ENCODE measurements around the gene ARHGEF28. TPM values are rescaled to one million over a fixed set of nuclear protein-coding genes. Genes with fewer than 3 reads are reported as not detected.

Gene ARHGEF28
- total RNA-seq, 1 experiment from 2014 or later = 0.57 TPM

DNA sequence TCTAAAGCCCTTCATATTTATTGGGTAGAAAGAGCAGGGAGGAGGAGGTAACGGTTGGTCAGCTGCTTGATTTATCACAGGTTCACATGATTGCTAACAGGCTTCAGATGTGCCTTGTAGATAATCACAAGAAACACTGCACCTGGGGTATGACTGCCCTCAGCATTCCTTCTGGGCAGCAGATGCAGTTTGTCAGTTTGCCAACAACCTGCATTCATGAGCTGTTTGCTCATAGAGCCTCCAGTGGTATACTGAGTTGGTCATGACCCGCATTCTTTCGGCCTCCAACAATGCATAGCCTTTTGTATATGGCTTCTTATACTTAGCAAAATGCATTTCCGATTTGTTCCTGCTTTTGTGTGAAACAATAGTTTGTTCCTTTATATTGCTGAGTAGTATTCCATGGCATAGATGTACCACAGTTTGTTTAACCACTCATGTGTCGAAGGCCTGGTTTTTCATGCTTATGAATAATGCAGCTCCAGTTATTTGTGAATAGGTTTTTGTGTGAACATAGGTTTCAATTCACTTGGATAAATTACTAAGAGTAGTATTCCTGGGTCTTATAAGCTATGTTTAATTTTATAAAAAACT lies 83.6 kb downstream of the ARHGEF28 start:
- Mint-ChIP-seq H3K4me3 (no peak overlapping the region), H3K27ac (no peak overlapping the region), H3K9me3 (peaks cover 6 to 15% of the 10 kb centered on the region in 2 experiments), H3K36me3 (ENCODE audit: insufficient read depth in 1 of 3, low read depth in 3 of 3) (peaks cover 0 to 7% (median 0%) of the 10 kb centered on the region in 3 experiments; a peak in 3 of 7 replicates), H3K4me1 (no peaks in the 10 kb centered on the region), H3K27me3 (ENCODE audit: low read depth) (no peaks in the 10 kb centered on the region; the same call in 1 of the 2 replicates)
- H4K91ac ChIP-seq (ENCODE audit: insufficient read length, low read depth, low read length) = no peak overlapping the region
- H3K9ac ChIP-seq (ENCODE audit: extremely low read depth, insufficient read length, low read length) = no peak overlapping the region
- H2AFZ ChIP-seq (ENCODE audit: low read length) = no peak overlapping the region
- no peaks in the 10 kb centered on the region for H3K23me2 ChIP-seq (ENCODE audit: insufficient read length, low read depth, low read length, poor library complexity, severe bottlenecking)
- H3K23ac ChIP-seq (ENCODE audit: insufficient read length, low read depth, low read length) = no peak overlapping the region
- H2BK12ac ChIP-seq (ENCODE audit: insufficient read length, low read depth, low read length) = no peak overlapping the region
- no peaks in the 10 kb centered on the region for H4K20me1 ChIP-seq (ENCODE audit: control insufficient read depth, insufficient read depth, insufficient read length)
- no peak overlapping the region for H3K56ac ChIP-seq (ENCODE audit: insufficient read length, low read depth, low read length)
- H2BK20ac ChIP-seq (ENCODE audit: low read depth, low read length, poor library complexity, severe bottlenecking) = no peak overlapping the region
- WGBS (ENCODE audit: extremely low coverage, insufficient read length, low lambda C conversion rate) = no CpG with 5 or more reads among the region's 5 CpGs
- H3K27ac ChIP-seq (ENCODE audit: insufficient read length, low read depth, low read length) = no peak overlapping the region
- no peaks in the 10 kb centered on the region for H3K4me1 ChIP-seq (ENCODE audit: insufficient read depth, low read length)
- H4K5ac ChIP-seq (ENCODE audit: insufficient read length, low read depth, low read length) = no peak overlapping the region
- H4K8ac ChIP-seq (replicated peaks; ENCODE audit: insufficient read length, low read depth, low read length) = no peak overlapping the region
- no peaks in the 10 kb centered on the region for H3K79me2 ChIP-seq (ENCODE audit: insufficient read depth, low read length)
- no peak overlapping the region for H3K4me2 ChIP-seq (ENCODE audit: insufficient read depth, insufficient read length, low read length)
- TF ChIP-seq, protein P1, sequence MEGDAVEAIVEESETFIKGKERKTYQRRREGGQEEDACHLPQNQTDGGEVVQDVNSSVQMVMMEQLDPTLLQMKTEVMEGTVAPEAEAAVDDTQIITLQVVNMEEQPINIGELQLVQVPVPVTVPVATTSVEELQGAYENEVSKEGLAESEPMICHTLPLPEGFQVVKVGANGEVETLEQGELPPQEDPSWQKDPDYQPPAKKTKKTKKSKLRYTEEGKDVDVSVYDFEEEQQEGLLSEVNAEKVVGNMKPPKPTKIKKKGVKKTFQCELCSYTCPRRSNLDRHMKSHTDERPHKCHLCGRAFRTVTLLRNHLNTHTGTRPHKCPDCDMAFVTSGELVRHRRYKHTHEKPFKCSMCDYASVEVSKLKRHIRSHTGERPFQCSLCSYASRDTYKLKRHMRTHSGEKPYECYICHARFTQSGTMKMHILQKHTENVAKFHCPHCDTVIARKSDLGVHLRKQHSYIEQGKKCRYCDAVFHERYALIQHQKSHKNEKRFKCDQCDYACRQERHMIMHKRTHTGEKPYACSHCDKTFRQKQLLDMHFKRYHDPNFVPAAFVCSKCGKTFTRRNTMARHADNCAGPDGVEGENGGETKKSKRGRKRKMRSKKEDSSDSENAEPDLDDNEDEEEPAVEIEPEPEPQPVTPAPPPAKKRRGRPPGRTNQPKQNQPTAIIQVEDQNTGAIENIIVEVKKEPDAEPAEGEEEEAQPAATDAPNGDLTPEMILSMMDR (conservative IDR thresholded peaks at IDR 0.05) = no peak
- H3K27me3 ChIP-seq (ENCODE audit: insufficient read depth, low read length) = no peaks in the 10 kb centered on the region
- no peak overlapping the region for H3T11ph ChIP-seq (ENCODE audit: low read length)
- H3K4ac ChIP-seq (ENCODE audit: low read depth, low read length) = no peak overlapping the region
- no peaks in the 10 kb centered on the region for H3K79me1 ChIP-seq (ENCODE audit: insufficient read depth, low read depth, low read length, poor library complexity, severe bottlenecking)
- H2BK120ac ChIP-seq (ENCODE audit: low read depth, low read length, poor library complexity, severe bottlenecking) = no peak overlapping the region
- H2AK5ac ChIP-seq (ENCODE audit: insufficient read length, low read length) = no peak overlapping the region
- H2BK5ac ChIP-seq (ENCODE audit: insufficient read length, low read length) = no peak overlapping the region
- peaks cover 8% of the 10 kb centered on the region for H3K9me3 ChIP-seq (ENCODE audit: control insufficient read depth, low read depth, low read length)
- H3K14ac ChIP-seq (ENCODE audit: insufficient read depth, low read length) = no peak overlapping the region
- H2BK15ac ChIP-seq (ENCODE audit: low read depth, low read length) = no peak overlapping the region
- no peak for DNase-seq
- no peak overlapping the region for H3K18ac ChIP-seq (ENCODE audit: insufficient read length, low read depth, low read length)
